GM06990 (cell line): ENCODE measurements around the gene PEX5L.

ENCODE experiments used
- DNase-seq: peaks from one replicate; pipeline ENCODE4 v3.0.0-alpha.2; 2011; ENCODE audit not compliant: insufficient read length; ENCODE audit errors: extremely low read depth
- H3K27me3 ChIP-seq: replicated peaks from 2 replicates; pipeline ENCODE4 v1.6.0; 2011; ENCODE audit warnings: low read length; ENCODE audit not compliant: control insufficient read depth, insufficient read depth
- H3K36me3 ChIP-seq: 2 replicates; pipeline ENCODE4 v1.5.1; 2011; ENCODE audit warnings: low read length; ENCODE audit not compliant: control insufficient read depth, insufficient read depth
- H3K4me3 ChIP-seq: replicated peaks from 2 replicates; pipeline ENCODE4 v1.5.1; 2011; ENCODE audit warnings: low read depth, mild to moderate bottlenecking, control low read depth, low read length
- TF ChIP-seq, protein P1 (sequence below): IDR thresholded peaks from 2 replicates; pipeline ENCODE4 v1.5.1; 2011; ENCODE audit warnings: low read length, control low read depth, mild to moderate bottlenecking, inconsistent platforms; ENCODE audit not compliant: insufficient read depth, poor library complexity, severe bottlenecking

The PEX5L gene

GRCh38 chr3:179887295-179887943 lies 149.3 kb downstream of the PEX5L start:
- no peak overlapping the region for H3K4me3 ChIP-seq

GRCh38 chr3:179885950-179886349 lies 150.8 kb downstream of the PEX5L start:
- no peak for DNase-seq
- Histone ChIP-seq H3K4me3 (no peak overlapping the region), H3K27me3 (no peaks in the 10 kb centered on the region), H3K36me3 (no peaks in the 10 kb centered on the region)
- TF ChIP-seq, protein P1, sequence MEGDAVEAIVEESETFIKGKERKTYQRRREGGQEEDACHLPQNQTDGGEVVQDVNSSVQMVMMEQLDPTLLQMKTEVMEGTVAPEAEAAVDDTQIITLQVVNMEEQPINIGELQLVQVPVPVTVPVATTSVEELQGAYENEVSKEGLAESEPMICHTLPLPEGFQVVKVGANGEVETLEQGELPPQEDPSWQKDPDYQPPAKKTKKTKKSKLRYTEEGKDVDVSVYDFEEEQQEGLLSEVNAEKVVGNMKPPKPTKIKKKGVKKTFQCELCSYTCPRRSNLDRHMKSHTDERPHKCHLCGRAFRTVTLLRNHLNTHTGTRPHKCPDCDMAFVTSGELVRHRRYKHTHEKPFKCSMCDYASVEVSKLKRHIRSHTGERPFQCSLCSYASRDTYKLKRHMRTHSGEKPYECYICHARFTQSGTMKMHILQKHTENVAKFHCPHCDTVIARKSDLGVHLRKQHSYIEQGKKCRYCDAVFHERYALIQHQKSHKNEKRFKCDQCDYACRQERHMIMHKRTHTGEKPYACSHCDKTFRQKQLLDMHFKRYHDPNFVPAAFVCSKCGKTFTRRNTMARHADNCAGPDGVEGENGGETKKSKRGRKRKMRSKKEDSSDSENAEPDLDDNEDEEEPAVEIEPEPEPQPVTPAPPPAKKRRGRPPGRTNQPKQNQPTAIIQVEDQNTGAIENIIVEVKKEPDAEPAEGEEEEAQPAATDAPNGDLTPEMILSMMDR = no peak

More at GRCh38 chr3:179887295-179887943, 149.3 kb downstream of the PEX5L start:
- no peaks in the 10 kb centered on the region for H3K36me3 ChIP-seq
- TF ChIP-seq, protein P1 = no peak
- DNase-seq = no peak
- H3K27me3 ChIP-seq = no peaks in the 10 kb centered on the region

- no peaks in the 10 kb centered on the region for H3K27me3 ChIP-seq
- H3K36me3 ChIP-seq = no peaks in the 10 kb centered on the region
- TF ChIP-seq, protein P1 = no peak
- no peak overlapping the region for H3K4me3 ChIP-seq
- DNase-seq = no peak
Observed at GRCh38 chr3:179884136-179884535, 152.6 kb downstream of the PEX5L start.

GRCh38 chr3:179882292-179882691 lies 154.4 kb downstream of the PEX5L start:
- DNase-seq = peak; percentile 31
- TF ChIP-seq, protein P1 = no peak
- no peaks in the 10 kb centered on the region for H3K27me3 ChIP-seq
- H3K4me3 ChIP-seq = no peak overlapping the region
- H3K36me3 ChIP-seq = no peaks in the 10 kb centered on the region

GRCh38 chr3:179881791-179882190 lies 154.9 kb downstream of the PEX5L start:
- no peak for DNase-seq
- TF ChIP-seq, protein P1 = no peak
- H3K27me3 ChIP-seq = no peaks in the 10 kb centered on the region
- no peaks in the 10 kb centered on the region for H3K36me3 ChIP-seq
- H3K4me3 ChIP-seq = no peak overlapping the region

DNA sequence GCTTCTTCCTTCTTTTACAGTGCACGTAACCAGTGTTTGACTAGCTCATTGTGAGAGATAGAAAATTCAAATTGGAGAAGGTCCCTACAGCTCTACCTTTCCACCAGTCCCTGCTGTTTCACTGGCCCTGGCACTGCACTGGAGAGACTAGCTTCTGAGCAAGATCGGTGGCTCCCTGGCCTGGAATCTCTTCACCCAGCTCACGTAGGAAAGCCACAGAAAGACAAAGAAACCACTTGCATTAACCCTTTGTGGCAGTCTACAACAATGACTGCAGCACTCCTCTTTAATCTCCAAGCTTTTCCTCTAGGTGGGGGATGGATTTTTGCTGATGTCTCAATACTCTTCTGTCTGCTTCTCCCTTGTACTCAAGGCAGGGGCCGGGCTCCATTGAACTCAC lies 155.9 kb downstream of the PEX5L start:
- H3K27me3 ChIP-seq = no peaks in the 10 kb centered on the region
- DNase-seq = no peak
- H3K4me3 ChIP-seq = no peak overlapping the region
- TF ChIP-seq, protein P1 = no peak
- H3K36me3 ChIP-seq = no peaks in the 10 kb centered on the region
